Measurements from ENCODE around the gene VIT. TPM values are rescaled to one million over a fixed set of nuclear protein-coding genes. Genes with fewer than 3 reads are reported as not detected.

The VIT gene
- total and polyA plus RNA-seq, 4 donors = 0.17 to 0.94 (median 0.32) TPM

DNA sequence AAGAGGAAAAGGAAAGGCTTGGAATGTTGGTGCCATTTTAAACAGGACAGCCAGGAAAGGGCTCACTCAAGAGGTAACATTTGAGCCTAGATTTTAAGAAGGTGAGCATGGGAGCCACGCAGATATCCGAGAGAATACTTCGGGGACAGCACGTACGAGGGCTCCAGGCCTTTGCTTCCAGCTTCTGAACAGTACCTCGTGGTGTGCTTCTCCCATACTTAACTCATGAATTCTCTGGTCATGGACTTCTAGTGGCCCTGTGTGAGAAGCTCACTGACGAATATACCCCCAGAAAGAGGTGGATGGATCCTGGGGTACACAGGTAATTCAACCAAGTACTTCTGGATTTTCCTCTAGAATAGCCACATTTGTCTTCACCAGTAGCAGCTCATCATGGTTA lies 2.7 kb upstream of the VIT start:
- Histone ChIP-seq H3K27me3 (ENCODE audit: control insufficient read depth in 3 of 3, insufficient read depth in 3 of 3, low read length in 2 of 3) (no peaks in the 10 kb centered on the region), H3K36me3 (ENCODE audit: control insufficient read depth in 4 of 4, insufficient read depth in 4 of 4, low read length in 4 of 4) (no peaks in the 10 kb centered on the region), H3K9ac (ENCODE audit: insufficient read depth in 1 of 2, low read length in 2 of 2) (no peak overlapping the region), H3K4me1 (ENCODE audit: control insufficient read depth in 5 of 5, insufficient read depth in 5 of 5, low read length in 5 of 5) (peaks cover 0 to 41% (median 0%) of the 10 kb centered on the region in 5 donors), H3K27ac (ENCODE audit: low read depth in 1 of 2, low read length in 1 of 2) (no peak overlapping the region), H3K4me3 (no peak overlapping the region), H3K9me3 (ENCODE audit: control insufficient read depth in 4 of 4, insufficient read depth in 3 of 4, low read length in 3 of 4) (no peaks in the 10 kb centered on the region)
- ATAC-seq (ENCODE audit: insufficient read depth, low FRiP score) (no peak), DNase-seq (no peak)
- no peak for TF ChIP-seq CTCF (IDR thresholded peaks at IDR 0.05; ENCODE audit: control extremely low read depth, extremely low read depth)
- 97% methylated on average over 7 of the region's 7 CpGs for WGBS, 2 donors

DNA sequence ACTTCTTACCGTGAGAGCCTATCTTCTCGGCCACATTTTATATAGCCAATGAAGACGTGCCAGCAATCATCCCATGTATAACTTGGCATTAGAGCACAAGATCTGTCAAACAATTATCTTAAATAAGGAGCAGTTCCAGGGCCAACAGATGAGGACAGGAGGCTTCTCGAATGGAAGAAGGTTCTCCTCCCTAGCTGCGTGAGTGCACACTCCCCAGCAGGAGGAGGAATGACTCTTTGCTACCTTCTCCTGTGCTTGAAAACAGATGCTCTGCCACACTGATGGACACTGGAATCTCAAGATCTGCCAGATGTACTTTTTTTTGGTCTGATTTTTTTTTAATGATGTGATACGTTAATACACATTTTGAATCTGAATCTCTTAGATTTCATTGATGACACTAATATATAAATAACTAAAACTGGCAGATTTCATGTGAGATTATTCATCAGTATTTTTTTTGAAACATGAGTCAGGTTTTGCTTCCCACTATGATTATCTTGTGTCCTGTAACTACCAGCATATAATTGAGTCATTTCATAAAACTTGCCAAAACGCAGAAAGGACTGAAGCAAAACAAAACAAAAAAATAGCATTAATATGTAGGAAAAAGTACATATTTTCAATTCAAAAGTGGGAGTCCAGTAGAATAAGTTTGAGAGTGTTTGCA lies 626 bp upstream of the VIT start:
- peaks cover 0 to 41% (median 0%) of the 10 kb centered on the region in 5 donors for H3K4me1 ChIP-seq (ENCODE audit: control insufficient read depth in 5 of 5, insufficient read depth in 5 of 5, low read length in 5 of 5)
- H3K36me3 ChIP-seq (ENCODE audit: control insufficient read depth in 4 of 4, insufficient read depth in 4 of 4, low read length in 4 of 4) = no peaks in the 10 kb centered on the region
- no peaks in the 10 kb centered on the region for H3K27me3 ChIP-seq (ENCODE audit: control insufficient read depth in 3 of 3, insufficient read depth in 3 of 3, low read length in 2 of 3)
- H3K9me3 ChIP-seq (ENCODE audit: control insufficient read depth in 4 of 4, insufficient read depth in 3 of 4, low read length in 3 of 4) = no peaks in the 10 kb centered on the region
- no peak overlapping the region for H3K27ac ChIP-seq (ENCODE audit: low read depth in 1 of 2, low read length in 1 of 2)
- no peak overlapping the region for H3K4me3 ChIP-seq
- no peak overlapping the region for H3K9ac ChIP-seq (ENCODE audit: insufficient read depth in 1 of 2, low read length in 2 of 2)
- no peak for ATAC-seq (ENCODE audit: insufficient read depth, low FRiP score)
- peak in 1 of 3 donors; percentile 6 for DNase-seq
- TF ChIP-seq CTCF (IDR thresholded peaks at IDR 0.05; ENCODE audit: control extremely low read depth, extremely low read depth) = no peak
- WGBS, 2 donors = 76 to 86% methylated on average over 7 of the region's 7 CpGs

GRCh38 chr2:36697424-36698066 lies 1.0 kb downstream of the VIT start:
- no peak overlapping the region for H3K4me3 ChIP-seq
- ATAC-seq (ENCODE audit: insufficient read depth, low FRiP score) = no peak
- no peaks in the 10 kb centered on the region for H3K9me3 ChIP-seq (ENCODE audit: control insufficient read depth in 4 of 4, insufficient read depth in 3 of 4, low read length in 3 of 4)
- peaks cover 0 to 33% (median 3%) of the 10 kb centered on the region in 5 donors for H3K4me1 ChIP-seq (ENCODE audit: control insufficient read depth in 5 of 5, insufficient read depth in 5 of 5, low read length in 5 of 5)
- 21 to 36% methylated on average over 8 of the region's 8 CpGs for WGBS, 2 donors
- H3K27me3 ChIP-seq (ENCODE audit: control insufficient read depth in 3 of 3, insufficient read depth in 3 of 3, low read length in 2 of 3) = no peaks in the 10 kb centered on the region
- no peak overlapping the region for H3K27ac ChIP-seq (ENCODE audit: low read depth in 1 of 2, low read length in 1 of 2)
- peak in 2 of 3 donors; percentile 12 to 44 for DNase-seq
- H3K9ac ChIP-seq (ENCODE audit: insufficient read depth in 1 of 2, low read length in 2 of 2) = no peak overlapping the region
- H3K36me3 ChIP-seq (ENCODE audit: control insufficient read depth in 4 of 4, insufficient read depth in 4 of 4, low read length in 4 of 4) = no peaks in the 10 kb centered on the region
- TF ChIP-seq CTCF (IDR thresholded peaks at IDR 0.05; ENCODE audit: control extremely low read depth, extremely low read depth) = no peak

Data from lung (tissue), 12 donors.